Erythroblast (primary cell): ENCODE data around the gene CD79B.

Experiments used
- GATA1 ChIP-seq: IDR thresholded peaks from 2 replicates; pipeline ENCODE4 v1.6.1; 2011; ENCODE audit warnings: low read depth, mild to moderate bottlenecking, control low read depth, low read length, moderate library complexity
- POLR2A ChIP-seq: IDR thresholded peaks from 2 replicates; pipeline ENCODE4 v1.6.1; 2011; ENCODE audit warnings: mild to moderate bottlenecking, low read length

- TF ChIP-seq POLR2A (no peak), GATA1 (no peak)
Observed at GRCh38 chr17:63937920-63938319, 5.8 kb upstream of the CD79B start.
